ENCODE results near the gene CDX2.

Gene CDX2

GRCh38 chr13:27919659-27919933 is 49.5 kb downstream of the CDX2 start:
- in situ Hi-C loops (cut with HindIII; ENCODE audit: low sequenced_read_pairs): no loop called here

- in situ Hi-C loops (cut with HindIII; ENCODE audit: low sequenced_read_pairs): no loop called here
Measured at GRCh38 chr13:27918918-27919658, 50.0 kb downstream of the CDX2 start.

GRCh38 chr13:27918041-27918917 is 50.8 kb downstream of the CDX2 start:
- in situ Hi-C loops (cut with HindIII; ENCODE audit: low sequenced_read_pairs): no loop called here

- in situ Hi-C loops (cut with HindIII; ENCODE audit: low sequenced_read_pairs): no loop called here
Measured at GRCh38 chr13:27917121-27917947, 51.8 kb downstream of the CDX2 start.

GRCh38 chr13:27915301-27916207 is 53.6 kb downstream of the CDX2 start:
- in situ Hi-C loops (cut with HindIII; ENCODE audit: low sequenced_read_pairs): no loop called here

GRCh38 chr13:27913160-27913559 is 56.0 kb downstream of the CDX2 start:
- in situ Hi-C loops (cut with HindIII; ENCODE audit: low sequenced_read_pairs): no loop called here

- in situ Hi-C loops (cut with HindIII; ENCODE audit: low sequenced_read_pairs): no loop called here
Measured at GRCh38 chr13:27911521-27911920, 57.6 kb downstream of the CDX2 start.
